DND-41 (cell line): ENCODE data around the gene GFI1B.

ENCODE experiments used
- EZH2 ChIP-seq: IDR thresholded peaks from 3 replicates; pipeline ENCODE4 v1.6.1; 2012; ENCODE audit warnings: borderline replicate concordance, low read depth, mild to moderate bottlenecking, moderate library complexity, low read length, inconsistent platforms; ENCODE audit not compliant: severe bottlenecking
- TF ChIP-seq, protein P1 (sequence below): IDR thresholded peaks from 2 replicates; pipeline ENCODE4 v1.5.1; 2012; ENCODE audit warnings: borderline replicate concordance, low read length, moderate library complexity, mild to moderate bottlenecking; ENCODE audit not compliant: poor library complexity, severe bottlenecking; ENCODE audit errors: extremely low read depth

- TF ChIP-seq, protein P1, sequence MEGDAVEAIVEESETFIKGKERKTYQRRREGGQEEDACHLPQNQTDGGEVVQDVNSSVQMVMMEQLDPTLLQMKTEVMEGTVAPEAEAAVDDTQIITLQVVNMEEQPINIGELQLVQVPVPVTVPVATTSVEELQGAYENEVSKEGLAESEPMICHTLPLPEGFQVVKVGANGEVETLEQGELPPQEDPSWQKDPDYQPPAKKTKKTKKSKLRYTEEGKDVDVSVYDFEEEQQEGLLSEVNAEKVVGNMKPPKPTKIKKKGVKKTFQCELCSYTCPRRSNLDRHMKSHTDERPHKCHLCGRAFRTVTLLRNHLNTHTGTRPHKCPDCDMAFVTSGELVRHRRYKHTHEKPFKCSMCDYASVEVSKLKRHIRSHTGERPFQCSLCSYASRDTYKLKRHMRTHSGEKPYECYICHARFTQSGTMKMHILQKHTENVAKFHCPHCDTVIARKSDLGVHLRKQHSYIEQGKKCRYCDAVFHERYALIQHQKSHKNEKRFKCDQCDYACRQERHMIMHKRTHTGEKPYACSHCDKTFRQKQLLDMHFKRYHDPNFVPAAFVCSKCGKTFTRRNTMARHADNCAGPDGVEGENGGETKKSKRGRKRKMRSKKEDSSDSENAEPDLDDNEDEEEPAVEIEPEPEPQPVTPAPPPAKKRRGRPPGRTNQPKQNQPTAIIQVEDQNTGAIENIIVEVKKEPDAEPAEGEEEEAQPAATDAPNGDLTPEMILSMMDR = no peak
- no peak for TF ChIP-seq EZH2
Observed at GRCh38 chr9:132970324-132971062, 8.0 kb upstream of the GFI1B start.
